Measurements from ENCODE around the gene COMMD10.
A peak's percentile ranks its signal among the peaks of the same experiment; 100 is the strongest.

Gene COMMD10

DNA sequence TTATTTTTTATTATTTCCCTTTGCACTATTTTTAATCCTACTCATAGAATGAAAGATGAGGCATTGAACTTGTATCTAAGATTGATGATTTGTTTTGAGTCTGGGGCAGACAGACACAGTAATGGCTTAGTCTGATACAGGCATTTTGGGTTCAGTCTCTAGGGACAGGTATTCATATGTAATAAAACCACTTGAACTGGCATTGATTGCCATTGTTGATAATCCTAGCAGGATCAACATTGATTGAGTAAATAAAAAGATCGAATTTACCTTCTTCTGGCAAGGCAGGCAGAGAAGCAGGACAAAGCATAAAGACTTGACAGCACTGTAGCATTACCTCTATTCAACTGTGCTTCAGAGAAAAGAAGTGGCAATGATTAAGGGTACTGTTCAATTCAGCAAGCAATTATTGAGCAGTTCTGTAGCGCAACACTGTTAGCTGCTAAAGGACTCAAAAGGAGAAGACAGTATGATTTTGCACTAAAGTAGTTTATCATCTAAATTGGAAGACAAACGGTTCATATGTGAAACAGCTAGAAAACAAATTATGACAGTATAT is 144.4 kb downstream of the COMMD10 start:
- no peak for DNase-seq

DNA sequence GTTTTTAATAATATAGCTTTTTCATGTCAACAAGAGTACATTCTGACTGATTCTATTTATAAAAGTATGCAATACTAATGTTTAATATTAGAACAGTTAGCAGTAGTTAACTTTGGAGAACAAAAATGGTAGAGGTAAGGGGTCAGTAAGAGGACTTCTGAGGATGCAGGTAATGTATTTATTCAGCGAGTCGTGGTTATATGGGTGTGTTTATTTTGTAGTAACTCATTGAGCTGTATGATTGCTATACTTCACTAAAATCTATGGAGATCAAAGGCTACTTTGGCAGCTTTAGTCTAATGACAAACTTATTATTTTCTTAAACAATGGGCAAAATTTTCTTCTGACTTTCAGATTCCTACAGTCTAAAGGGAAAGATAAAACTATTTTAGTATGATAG is 146.5 kb downstream of the COMMD10 start:
- no peak for DNase-seq

DNA sequence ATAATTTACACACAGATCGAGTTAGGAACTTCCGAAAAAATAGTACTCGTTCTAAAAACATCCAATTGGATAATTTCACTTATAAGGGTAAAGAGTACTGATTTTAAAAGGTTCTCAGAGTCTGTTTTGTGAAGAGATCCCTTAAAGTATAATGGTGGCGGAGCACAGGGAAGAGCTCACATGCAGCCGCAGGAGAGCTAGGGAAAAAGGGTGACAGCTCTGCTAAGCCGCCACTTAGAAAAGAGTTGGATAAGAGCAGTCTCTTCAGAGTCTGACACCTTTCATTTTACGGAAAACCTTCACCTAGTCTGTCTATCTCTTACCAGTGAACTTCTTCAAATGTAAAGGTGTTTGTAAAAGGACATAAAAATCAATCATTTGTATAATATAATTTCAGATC is 149.9 kb downstream of the COMMD10 start:
- no peak for DNase-seq

DNA sequence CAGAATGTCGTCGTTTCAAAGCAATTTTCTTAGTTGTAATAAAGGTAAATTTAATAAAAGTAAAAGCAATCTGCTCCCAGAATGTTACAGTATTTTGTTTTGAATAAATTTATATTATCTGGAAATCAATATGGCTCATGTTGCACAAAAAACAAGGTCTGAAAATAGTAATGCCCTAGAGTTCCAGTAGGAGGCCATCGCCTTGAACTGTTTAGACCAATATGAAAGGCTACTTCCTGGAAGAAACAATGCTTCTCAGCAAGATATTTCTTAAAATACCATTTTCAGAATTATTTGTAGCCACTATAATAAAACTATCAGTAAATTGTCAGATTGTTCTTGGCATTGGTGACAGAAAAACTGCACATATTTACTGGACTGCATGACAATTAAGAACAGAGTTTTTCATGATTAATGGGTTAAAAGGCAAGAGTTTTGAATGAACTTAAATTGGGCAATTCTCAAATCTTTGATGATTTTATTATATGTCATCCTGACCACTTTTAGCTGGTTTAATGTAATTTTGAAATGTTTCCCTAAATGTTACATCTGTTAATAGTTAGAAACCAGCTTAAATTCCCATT is 153.2 kb downstream of the COMMD10 start:
- no peak for DNase-seq

DNA sequence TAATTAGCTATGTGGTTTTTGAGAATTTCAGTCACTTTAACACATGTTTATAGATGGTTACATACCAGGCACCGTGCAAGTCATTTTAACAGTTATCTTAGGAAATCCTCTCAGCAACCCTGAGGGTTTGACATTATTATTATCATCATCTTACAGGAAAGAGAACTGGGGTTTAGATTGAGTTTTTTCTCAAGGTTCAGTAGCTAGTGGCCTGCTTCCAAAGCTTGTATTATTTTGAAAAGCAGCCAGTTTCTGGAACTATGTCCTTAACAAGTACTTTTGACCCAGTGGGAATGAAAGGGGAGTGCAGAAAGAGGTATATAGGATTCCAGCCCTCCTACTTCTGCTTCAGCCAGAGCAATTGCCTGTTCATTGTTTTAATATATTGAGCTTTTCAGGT is 157.5 kb downstream of the COMMD10 start:
- no peak for DNase-seq

DNA sequence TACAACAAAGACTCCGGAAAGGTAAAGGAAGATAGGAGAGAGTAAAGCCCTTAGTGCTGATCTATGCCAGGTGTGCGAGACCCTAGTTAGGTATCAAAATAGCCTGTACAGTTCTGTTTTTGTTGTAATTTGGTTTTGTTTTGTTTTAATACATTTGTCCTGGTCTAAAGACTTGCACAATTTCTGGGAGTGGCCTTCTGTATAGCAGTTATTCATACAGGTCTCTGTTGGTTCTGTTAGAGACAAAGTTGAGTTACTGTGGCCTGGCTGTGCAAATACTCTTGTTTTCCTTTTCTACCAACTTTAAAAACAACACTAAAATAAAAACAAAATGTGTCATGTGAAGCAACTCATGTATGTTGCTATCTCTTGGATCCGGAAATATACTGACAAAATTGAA is 163.6 kb downstream of the COMMD10 start:
- no peak for DNase-seq

DNA sequence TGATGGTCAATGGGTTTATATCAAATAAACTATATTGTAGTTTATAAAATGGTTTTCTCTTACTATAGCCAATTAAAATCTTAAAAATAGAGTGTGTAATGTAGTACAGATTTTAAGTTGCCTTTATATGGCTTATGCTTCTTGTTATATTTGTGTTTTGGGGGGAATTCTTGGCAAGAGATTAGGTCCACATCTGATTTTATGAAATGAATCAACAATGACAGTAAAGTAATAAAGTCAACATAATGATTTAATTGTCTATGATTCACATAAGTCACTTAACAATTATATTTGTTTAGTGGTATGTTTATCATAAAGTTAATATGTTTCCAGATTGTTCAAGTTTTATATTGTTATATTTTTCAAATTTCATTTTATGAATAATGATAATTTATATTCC is 164.8 kb downstream of the COMMD10 start:
- no peak for DNase-seq

DNA sequence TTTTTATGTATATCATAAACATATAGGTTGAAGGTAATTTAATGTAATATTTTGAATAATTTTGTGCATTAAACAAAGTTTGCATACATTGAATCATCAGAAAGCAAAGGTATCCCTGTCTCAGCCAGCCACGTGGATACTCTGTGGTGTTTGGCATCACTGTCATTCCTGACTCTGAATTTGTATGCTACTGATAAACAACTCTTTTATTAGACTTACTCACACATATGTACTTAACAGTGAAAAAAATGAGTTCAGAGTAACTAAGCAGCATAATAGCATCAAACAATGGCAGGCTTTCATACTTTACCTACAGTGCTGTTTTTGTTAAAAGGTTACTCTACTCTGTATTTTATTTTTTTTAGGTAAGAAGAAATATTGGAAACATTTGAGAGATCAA is 171.9 kb downstream of the COMMD10 start:
- DNase-seq, result no peak

DNA sequence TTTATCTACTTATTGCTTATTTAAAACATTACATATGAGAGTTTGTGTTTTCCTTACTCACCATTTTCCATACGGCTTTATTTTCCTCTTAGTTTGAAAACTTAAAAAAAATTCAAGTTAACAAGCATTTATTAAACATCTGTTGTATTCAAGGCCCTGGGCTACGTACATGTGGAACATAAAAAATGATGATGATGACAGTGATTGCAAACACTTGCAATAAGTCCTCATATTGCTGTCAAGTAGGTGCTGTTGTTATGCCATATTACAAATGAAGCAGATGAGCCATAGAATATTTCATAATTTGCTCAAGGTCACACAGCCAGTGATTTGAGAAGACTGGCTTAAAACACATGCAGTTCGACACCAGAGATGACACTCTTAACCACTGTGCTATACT is 180.6 kb downstream of the COMMD10 start:
- no peak for DNase-seq

DNA sequence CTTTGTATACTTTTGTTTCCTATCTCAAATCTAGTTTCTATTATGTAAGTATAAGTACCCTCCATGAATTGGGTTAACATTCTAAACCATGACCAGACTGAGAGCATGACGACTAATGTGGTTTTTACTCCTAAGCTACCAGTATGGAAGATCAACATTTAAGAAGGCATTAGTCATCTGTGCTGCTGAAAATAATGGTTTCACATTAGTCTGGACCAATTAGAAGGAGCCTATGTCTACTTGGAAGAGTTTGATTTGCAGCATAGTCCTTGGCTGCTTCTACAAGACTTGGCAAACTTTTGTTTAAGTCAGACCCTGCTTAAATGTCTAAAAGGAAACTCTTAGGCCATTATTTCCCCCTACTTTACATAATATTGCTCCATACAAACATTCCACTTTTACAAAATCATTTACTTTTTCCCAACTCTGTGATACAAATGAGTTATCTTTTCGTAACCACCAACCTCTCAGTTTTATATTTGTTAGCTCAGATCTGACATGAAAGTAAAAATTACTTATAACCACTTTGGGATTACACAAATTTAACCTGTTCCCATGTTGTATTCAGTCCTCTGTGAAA is 186.7 kb downstream of the COMMD10 start:
- no peak for DNase-seq

DNA sequence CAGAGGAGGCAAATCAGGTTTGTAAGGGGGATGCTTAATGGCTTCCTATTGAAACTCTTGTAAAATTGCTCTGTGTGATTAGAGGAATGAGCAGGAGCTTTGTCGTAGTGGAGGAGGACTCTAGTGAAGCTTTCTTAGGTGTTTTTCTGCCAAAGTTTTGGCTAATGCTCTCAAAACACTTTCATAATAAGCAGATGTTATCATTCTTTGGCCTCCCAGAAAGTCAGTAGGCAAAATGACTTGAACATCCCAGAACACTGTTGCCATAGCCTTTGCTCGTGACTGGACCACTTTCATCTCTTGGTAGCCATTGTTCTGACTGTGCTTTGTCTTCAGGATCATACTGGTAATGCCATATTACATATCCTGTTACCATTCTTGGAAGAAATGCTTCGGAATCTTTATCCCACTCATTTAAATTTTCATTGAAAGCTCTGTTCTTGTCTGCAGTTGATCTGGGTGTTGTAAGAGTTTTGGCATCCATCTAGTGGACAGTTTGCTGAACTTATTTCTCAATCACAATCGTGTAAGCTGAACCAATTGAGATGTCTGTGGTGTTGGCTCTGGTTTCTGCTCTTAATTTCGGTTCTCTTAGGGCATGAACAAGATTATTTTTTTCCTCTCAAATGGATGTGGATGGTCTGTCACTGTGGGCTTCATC is 187.6 kb downstream of the COMMD10 start:
- no peak for DNase-seq

DNA sequence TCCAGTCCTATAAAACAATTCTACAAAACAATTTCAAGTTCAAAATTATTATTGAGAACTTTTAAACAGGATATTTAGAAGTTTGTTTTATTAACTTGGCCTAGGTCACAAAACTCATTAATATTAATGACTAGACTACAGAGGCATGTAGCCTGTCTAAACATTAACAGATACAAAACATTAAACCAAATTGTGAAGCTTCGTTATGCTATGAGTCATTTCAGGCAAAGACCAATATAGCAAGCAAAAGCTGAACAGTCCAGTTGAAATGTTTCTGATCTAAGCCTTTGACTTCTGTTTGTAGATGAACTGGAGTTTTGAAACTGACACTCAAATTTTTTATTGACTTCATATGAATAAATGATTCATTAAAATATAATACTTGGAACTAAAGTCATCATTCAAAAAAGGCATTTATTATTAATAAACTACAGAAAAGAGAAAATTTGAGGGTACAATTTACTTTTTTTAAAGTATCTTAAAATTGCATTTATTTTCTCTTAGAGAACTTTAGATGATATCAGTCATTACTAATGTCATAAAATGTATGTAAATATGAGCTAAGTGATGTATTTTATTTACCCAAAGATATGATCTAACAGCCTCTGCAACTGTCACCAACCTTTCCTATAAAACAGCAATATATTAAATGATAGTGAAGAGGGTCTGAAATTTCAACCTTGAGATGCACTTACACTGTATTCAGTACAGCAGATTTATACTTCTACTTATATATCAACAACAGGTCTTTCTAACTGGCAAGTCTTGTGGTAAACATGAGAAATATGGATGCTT is 188.8 kb downstream of the COMMD10 start:
- DNase-seq, result no peak

DNA sequence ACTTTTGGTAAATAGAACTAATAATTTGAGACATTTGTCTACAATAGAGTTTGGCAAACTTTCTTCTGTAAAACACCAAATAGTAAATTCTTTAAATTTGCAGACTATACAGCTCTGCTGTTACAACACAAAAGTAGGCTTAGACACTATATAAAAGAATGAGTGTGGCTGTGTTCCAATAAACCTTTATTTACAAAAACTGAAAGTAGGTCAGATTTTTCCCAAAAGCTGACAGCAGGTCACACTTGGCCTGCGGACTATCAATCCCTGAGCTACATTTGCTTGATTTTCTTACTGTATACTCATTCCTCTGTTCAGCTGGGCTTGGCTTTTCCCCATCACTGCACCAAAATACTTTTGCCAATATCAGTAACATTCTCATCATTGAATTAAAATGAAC is 189.4 kb downstream of the COMMD10 start:
- DNase-seq, result no peak

DNA sequence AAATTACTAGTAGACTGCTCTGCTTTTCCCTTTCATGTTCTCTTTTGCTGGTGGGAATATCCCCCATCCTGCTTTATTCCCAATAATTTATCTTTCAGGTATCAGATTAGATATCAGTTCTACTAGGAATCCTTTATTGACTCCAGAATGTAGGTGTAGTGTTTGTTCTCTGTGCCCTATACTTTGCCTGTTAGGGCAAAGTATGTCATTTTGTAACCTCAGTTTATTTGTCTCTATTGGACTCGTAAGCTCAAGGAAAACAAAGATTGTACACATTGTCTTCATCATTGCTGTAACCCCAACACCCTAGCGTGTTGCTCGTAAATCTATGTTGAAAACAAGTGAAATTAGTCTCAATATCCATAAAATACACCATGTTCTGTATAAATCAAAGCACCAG is 190.5 kb downstream of the COMMD10 start:
- no peak for DNase-seq

DNA sequence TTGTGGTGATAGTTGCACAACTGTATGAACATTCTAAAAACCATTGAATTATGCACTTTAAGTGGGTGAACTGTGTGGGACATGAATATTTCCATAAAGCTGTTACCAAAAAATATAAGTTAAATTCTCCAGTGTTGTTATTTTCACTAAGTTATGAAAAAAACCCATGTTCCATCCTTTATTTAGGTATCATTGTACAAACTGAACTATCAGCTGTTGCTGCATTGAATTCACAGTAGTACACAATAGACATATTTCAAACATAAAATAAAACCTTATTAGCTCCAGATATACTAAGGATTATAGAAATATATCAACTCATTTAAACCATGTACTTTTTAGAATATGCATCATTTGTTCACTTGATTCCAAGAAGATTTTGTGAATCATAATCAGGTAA is 192.1 kb downstream of the COMMD10 start:
- no peak for DNase-seq

DNA sequence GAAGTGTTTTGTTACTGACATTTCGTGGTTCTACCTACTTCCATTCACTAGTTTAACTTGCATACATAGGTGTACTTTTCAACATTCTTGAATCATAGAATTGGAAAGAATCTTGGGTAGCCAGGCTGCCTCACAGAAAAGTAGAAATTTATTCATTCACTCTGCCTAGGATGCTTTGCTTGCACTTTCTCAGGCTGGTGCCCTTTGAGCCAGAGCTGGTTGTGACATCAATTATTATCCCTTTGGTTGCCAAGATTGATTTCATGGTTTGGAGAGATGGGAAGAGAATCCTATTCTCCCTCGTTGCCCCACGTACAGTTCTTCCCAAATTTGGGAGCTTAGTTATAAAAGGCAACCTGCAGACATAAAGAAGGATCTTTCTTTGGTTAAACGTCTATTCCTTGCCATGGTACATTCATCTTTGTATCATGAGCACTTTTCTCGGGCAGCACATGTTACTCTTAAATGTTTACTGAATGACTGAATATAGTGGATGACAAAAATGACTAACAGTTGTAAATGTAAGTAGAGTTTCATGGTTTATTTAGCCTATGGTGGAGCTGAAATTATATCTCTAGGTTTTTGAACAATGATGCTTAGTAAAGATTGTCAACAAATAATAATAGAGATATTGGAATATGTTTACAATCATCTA is 195.5 kb downstream of the COMMD10 start:
- DNase-seq, result no peak

DNA sequence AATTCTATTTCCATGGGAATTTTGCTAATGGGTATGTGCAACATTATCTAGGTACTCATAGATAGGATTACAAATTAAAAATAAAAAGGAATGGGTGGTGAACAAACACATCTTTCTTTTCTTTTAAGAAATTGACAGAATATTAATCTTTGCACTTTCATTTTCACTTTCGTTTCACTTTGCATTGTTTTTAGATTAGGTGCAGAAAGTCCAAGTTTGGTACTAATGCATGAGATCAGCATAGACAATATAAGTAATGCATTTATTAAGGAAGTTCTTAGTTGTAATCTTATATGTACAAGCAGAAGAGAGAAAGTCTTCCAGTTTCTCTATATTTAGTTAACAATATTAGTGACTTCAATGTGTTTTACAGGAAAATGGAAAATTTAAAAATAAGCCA is 196.5 kb downstream of the COMMD10 start:
- peak in 1 of 2 donors; percentile 4 for DNase-seq

DNA sequence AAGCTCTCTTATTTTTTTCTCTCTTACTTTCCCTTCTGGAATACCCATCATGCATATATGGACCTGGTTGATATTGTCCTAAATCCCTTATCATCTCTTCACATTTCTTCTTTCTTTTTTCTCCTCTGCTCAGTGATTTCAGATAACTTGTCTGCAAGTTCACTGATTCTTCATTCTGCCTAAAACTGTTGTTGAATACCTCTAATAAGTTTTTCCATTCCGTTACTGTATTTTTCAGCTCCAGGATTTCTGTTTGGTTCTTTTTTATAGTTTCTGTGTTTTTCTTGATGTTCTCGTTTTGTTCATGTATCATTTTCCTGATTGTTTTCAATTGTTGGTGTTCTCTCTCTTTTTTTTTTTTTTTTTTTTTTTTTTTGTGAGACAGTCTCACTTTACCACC is 203.7 kb downstream of the COMMD10 start:
- DNase-seq, result no peak

DNA sequence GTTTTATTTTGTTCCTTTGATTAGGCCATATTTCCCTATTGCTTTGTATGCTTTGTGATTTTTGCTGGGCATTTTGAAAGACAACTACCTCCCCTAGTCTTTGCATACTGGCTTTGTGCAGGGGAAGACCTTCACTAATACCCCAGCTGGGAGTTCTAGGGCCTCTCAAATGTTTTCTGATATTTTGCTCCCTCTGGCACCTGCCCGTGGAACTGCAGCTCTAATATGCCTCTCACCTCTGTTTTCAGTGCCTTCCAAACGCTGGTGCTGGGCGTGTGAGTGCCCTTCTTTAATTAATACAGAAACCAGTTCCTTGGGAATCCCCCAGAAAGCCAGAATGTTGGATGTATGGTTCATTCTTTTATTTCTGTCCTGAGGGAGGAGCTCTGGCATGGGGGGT is 204.5 kb downstream of the COMMD10 start:
- no peak for DNase-seq

DNA sequence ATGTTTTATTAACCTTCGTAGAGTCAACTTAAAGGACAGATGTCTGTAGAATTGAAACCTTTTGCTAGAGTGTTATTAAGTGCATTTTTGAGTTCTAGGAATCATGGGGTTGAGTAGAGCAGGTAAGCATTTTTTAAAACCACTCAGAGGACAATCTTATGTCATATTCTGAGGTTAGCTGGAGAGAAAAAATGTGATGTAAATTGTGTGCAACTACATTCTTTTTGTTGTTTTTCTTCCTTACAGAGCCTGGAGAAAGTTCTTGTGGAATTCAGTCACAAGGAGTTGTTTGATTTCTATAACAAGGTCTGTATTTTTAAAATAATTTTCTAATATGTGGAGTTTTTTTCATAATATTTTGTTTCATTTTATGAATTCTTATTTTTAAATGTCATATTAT is 206.4 kb downstream of the COMMD10 start:
- DNase-seq, result no peak

DNA sequence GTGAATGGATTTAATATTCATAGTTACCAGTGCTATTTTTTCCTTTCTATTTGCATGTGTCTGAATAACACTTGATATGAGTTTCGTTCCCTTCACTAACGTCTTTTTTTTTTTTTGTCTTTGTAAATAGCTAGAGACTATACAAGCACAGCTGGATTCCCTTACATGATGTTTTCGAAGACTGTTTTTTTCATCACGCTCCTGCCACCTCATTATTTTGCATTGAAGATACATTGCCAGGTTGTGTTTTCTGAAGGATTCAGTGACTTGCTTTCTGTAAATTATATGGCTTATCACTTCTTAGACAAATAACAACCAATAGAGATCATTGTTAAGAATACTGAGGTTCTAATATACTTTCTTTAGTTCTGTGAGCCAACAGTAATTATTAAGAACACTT is 207.5 kb downstream of the COMMD10 start:
- no peak for DNase-seq

DNA sequence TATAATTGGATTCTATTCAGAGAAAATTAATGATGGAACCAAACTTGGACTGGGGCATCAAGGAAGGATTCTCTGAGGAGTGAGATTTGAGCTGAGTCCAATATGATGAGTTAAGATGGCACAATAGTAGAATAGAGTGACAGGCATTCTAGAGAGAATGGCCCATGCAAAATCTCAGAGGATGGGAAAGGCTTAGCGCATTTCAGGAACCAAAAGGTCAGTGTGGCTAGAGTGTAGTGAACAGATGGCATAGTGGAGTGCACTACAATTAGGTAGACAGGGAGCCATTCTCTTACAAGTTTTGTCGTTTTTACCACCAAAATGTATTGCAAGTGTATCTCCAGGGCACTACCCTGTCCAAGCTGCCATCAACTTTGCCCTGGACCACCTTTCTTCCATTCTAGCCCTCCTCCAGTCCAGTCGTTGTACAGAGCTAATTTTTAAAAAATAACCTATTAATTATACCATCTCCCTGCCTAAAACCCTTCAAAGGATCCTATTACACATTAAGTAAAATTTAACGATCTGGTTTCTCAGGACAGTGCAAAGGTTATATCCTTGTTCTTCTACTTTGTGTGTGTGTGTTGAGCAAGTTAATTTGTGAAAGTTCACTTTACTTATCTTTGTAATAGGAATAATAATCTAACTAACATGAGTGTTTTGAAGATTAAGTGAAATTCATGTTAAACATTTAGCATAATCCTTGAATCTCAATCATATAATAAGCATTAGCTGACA is 211.7 kb downstream of the COMMD10 start:
- DNase-seq, result no peak
